ENCODE data around the gene POU4F1.

The POU4F1 gene

GRCh38 chr13:78607409-78608251 lies 4.3 kb upstream of the POU4F1 start:
- no peak for DNase-seq (ENCODE audit: low read depth)

- DNase-seq (ENCODE audit: low read depth), result no peak
These were observed 3.4 kb upstream of the POU4F1 start for GRCh38 chr13:78606471-78607408.

GRCh38 chr13:78604782-78605611 lies 1.6 kb upstream of the POU4F1 start:
- no peak for DNase-seq (ENCODE audit: low read depth)

GRCh38 chr13:78602561-78603239 lies 652 bp downstream of the POU4F1 start:
- DNase-seq (ENCODE audit: low read depth), result no peak

GRCh38 chr13:78601874-78602560 lies 1.3 kb downstream of the POU4F1 start:
- no peak for DNase-seq (ENCODE audit: low read depth)

GRCh38 chr13:78601124-78601873 lies 2.1 kb downstream of the POU4F1 start:
- DNase-seq (ENCODE audit: low read depth), result no peak

- DNase-seq (ENCODE audit: low read depth), result no peak
These were observed 3.0 kb downstream of the POU4F1 start for GRCh38 chr13:78600280-78600883.

- no peak for DNase-seq (ENCODE audit: low read depth)
These were observed 3.6 kb downstream of the POU4F1 start for GRCh38 chr13:78599645-78600279.

- DNase-seq (ENCODE audit: low read depth), result no peak
These were observed 4.2 kb downstream of the POU4F1 start for GRCh38 chr13:78598966-78599644.

- DNase-seq (ENCODE audit: low read depth), result no peak
These were observed 5.1 kb downstream of the POU4F1 start for GRCh38 chr13:78598116-78598781.

GRCh38 chr13:78597602-78597932 lies 5.8 kb downstream of the POU4F1 start:
- DNase-seq (ENCODE audit: low read depth), result no peak

GRCh38 chr13:78596736-78597601 lies 6.4 kb downstream of the POU4F1 start:
- no peak for DNase-seq (ENCODE audit: low read depth)

- no peak for DNase-seq (ENCODE audit: low read depth)
These were observed 7.0 kb downstream of the POU4F1 start for GRCh38 chr13:78596399-78596735.

GRCh38 chr13:78595495-78596398 lies 7.6 kb downstream of the POU4F1 start:
- DNase-seq (ENCODE audit: low read depth), result no peak

- DNase-seq (ENCODE audit: low read depth), result no peak
These were observed 8.8 kb downstream of the POU4F1 start for GRCh38 chr13:78594456-78594975.
